ENCODE data around the gene ADAR. TPM values are rescaled to one million over a fixed set of nuclear protein-coding genes. Genes with fewer than 3 reads are reported as not detected.

The ADAR gene
- total and polyA plus RNA-seq, 2 experiments from 2014 or later: 96.4 to 188 TPM

DNA sequence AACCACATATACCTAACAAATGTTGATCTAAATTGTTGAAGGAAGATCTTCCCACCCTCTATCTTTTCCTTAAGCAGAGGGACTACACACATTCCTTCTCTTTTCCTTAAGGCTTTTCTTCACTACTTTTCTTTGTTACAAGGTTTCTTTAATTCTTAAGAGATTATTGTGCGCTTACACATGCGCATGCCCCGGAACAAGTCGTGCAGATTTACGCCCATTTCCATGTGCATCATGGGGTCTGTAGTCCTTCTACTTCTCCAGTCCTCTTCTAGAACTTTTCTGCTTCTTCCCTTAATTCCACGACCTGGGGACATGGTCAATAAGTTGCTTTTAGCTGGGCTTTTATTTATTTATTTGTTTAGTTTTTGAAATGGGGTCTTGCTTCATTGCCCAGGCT lies 42.1 kb downstream of the ADAR start:
- Histone ChIP-seq H3K27me3 (ENCODE audit: insufficient read depth) (0 out of 2 replicates have a peak, but pooled peaks cover 4% of the 10 kb centered on the region), H3K4me2 (no peak overlapping the region), H4K20me1 (replicated peaks; ENCODE audit: insufficient read depth) (no peaks in the 10 kb centered on the region), H3K4me1 (ENCODE audit: insufficient read depth) (peaks cover 15% of the 10 kb centered on the region), H3K9me2 (ENCODE audit: insufficient read depth) (no peaks in the 10 kb centered on the region), H3K79me2 (replicated peaks; ENCODE audit: insufficient read depth) (no peaks in the 10 kb centered on the region), H3F3A (replicated peaks; ENCODE audit: low read depth) (peaks cover 17% of the 10 kb centered on the region), H3K27ac (ENCODE audit: low read depth) (no peak overlapping the region), H3K36me3 (ENCODE audit: insufficient read depth) (no peaks in the 10 kb centered on the region), H3K4me3 (no peak overlapping the region), H2AFZ (no peak overlapping the region)
- Mint-ChIP-seq H3K4me1 (peaks cover 17% of the 10 kb centered on the region), H3K27ac (no peak overlapping the region), H3K9me3 (no peaks in the 10 kb centered on the region), H3K27me3 (ENCODE audit: insufficient read depth, low read depth, poor library complexity) (peaks cover 10% of the 10 kb centered on the region), H3K36me3 (ENCODE audit: low read depth) (no peaks in the 10 kb centered on the region; the same call in 2 of the 3 replicates), H3K4me3 (no peak overlapping the region; the same call in 2 of the 3 replicates)
- ATAC-seq: no peak
- DNase-seq (ENCODE audit: low spot score): no peak
- TF ChIP-seq ZNF331 (CRISPR knock-in tag; IDR thresholded peaks at IDR 0.05; ENCODE audit: low read depth) (no peak), EZH2phosphoT487 (IDR thresholded peaks at IDR 0.05; ENCODE audit: unreplicated experiment) (no peak), EZH2 (IDR thresholded peaks at IDR 0.05; ENCODE audit: low read depth, unreplicated experiment) (no peak), JUNB (IDR thresholded peaks at IDR 0.05; ENCODE audit: unreplicated experiment) (no peak)
- TF ChIP-seq, protein P1, sequence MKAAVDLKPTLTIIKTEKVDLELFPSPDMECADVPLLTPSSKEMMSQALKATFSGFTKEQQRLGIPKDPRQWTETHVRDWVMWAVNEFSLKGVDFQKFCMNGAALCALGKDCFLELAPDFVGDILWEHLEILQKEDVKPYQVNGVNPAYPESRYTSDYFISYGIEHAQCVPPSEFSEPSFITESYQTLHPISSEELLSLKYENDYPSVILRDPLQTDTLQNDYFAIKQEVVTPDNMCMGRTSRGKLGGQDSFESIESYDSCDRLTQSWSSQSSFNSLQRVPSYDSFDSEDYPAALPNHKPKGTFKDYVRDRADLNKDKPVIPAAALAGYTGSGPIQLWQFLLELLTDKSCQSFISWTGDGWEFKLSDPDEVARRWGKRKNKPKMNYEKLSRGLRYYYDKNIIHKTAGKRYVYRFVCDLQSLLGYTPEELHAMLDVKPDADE (IDR thresholded peaks at IDR 0.05): no peak
- TF ChIP-seq, protein P2, sequence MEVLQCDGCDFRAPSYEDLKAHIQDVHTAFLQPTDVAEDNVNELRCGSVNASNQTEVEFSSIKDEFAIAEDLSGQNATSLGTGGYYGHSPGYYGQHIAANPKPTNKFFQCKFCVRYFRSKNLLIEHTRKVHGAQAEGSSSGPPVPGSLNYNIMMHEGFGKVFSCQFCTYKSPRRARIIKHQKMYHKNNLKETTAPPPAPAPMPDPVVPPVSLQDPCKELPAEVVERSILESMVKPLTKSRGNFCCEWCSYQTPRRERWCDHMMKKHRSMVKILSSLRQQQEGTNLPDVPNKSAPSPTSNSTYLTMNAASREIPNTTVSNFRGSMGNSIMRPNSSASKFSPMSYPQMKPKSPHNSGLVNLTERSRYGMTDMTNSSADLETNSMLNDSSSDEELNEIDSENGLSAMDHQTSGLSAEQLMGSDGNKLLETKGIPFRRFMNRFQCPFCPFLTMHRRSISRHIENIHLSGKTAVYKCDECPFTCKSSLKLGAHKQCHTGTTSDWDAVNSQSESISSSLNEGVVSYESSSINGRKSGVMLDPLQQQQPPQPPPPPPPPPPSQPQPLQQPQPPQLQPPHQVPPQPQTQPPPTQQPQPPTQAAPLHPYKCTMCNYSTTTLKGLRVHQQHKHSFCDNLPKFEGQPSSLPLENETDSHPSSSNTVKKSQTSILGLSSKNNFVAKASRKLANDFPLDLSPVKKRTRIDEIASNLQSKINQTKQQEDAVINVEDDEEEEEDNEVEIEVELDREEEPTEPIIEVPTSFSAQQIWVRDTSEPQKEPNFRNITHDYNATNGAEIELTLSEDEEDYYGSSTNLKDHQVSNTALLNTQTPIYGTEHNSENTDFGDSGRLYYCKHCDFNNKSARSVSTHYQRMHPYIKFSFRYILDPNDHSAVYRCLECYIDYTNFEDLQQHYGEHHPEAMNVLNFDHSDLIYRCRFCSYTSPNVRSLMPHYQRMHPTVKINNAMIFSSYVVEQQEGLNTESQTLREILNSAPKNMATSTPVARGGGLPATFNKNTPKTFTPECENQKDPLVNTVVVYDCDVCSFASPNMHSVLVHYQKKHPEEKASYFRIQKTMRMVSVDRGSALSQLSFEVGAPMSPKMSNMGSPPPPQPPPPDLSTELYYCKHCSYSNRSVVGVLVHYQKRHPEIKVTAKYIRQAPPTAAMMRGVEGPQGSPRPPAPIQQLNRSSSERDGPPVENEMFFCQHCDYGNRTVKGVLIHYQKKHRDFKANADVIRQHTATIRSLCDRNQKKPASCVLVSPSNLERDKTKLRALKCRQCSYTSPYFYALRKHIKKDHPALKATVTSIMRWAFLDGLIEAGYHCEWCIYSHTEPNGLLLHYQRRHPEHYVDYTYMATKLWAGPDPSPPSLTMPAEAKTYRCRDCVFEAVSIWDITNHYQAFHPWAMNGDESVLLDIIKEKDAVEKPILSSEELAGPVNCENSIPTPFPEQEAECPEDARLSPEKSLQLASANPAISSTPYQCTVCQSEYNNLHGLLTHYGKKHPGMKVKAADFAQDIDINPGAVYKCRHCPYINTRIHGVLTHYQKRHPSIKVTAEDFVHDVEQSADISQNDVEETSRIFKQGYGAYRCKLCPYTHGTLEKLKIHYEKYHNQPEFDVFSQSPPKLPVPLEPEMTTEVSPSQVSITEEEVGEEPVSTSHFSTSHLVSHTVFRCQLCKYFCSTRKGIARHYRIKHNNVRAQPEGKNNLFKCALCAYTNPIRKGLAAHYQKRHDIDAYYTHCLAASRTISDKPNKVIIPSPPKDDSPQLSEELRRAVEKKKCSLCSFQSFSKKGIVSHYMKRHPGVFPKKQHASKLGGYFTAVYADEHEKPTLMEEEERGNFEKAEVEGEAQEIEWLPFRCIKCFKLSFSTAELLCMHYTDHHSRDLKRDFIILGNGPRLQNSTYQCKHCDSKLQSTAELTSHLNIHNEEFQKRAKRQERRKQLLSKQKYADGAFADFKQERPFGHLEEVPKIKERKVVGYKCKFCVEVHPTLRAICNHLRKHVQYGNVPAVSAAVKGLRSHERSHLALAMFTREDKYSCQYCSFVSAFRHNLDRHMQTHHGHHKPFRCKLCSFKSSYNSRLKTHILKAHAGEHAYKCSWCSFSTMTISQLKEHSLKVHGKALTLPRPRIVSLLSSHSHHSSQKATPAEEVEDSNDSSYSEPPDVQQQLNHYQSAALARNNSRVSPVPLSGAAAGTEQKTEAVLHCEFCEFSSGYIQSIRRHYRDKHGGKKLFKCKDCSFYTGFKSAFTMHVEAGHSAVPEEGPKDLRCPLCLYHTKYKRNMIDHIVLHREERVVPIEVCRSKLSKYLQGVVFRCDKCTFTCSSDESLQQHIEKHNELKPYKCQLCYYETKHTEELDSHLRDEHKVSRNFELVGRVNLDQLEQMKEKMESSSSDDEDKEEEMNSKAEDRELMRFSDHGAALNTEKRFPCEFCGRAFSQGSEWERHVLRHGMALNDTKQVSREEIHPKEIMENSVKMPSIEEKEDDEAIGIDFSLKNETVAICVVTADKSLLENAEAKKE (CRISPR knock-in tag; IDR thresholded peaks at IDR 0.05): no peak
- TF ChIP-seq, protein P3, sequence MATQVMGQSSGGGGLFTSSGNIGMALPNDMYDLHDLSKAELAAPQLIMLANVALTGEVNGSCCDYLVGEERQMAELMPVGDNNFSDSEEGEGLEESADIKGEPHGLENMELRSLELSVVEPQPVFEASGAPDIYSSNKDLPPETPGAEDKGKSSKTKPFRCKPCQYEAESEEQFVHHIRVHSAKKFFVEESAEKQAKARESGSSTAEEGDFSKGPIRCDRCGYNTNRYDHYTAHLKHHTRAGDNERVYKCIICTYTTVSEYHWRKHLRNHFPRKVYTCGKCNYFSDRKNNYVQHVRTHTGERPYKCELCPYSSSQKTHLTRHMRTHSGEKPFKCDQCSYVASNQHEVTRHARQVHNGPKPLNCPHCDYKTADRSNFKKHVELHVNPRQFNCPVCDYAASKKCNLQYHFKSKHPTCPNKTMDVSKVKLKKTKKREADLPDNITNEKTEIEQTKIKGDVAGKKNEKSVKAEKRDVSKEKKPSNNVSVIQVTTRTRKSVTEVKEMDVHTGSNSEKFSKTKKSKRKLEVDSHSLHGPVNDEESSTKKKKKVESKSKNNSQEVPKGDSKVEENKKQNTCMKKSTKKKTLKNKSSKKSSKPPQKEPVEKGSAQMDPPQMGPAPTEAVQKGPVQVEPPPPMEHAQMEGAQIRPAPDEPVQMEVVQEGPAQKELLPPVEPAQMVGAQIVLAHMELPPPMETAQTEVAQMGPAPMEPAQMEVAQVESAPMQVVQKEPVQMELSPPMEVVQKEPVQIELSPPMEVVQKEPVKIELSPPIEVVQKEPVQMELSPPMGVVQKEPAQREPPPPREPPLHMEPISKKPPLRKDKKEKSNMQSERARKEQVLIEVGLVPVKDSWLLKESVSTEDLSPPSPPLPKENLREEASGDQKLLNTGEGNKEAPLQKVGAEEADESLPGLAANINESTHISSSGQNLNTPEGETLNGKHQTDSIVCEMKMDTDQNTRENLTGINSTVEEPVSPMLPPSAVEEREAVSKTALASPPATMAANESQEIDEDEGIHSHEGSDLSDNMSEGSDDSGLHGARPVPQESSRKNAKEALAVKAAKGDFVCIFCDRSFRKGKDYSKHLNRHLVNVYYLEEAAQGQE (IDR thresholded peaks at IDR 0.05; ENCODE audit: unreplicated experiment): no peak

All from GM23338 (cell line).